Stimulated activated naive CD4-positive, alpha-beta T cell (primary cell): ENCODE results near the gene CMYA5.

Experiments used
- DNase-seq, 6 experiments: peaks; one replicate each; lab custom pipeline; 2025; lab: John Stamatoyannopoulos, UW

The CMYA5 gene

DNA sequence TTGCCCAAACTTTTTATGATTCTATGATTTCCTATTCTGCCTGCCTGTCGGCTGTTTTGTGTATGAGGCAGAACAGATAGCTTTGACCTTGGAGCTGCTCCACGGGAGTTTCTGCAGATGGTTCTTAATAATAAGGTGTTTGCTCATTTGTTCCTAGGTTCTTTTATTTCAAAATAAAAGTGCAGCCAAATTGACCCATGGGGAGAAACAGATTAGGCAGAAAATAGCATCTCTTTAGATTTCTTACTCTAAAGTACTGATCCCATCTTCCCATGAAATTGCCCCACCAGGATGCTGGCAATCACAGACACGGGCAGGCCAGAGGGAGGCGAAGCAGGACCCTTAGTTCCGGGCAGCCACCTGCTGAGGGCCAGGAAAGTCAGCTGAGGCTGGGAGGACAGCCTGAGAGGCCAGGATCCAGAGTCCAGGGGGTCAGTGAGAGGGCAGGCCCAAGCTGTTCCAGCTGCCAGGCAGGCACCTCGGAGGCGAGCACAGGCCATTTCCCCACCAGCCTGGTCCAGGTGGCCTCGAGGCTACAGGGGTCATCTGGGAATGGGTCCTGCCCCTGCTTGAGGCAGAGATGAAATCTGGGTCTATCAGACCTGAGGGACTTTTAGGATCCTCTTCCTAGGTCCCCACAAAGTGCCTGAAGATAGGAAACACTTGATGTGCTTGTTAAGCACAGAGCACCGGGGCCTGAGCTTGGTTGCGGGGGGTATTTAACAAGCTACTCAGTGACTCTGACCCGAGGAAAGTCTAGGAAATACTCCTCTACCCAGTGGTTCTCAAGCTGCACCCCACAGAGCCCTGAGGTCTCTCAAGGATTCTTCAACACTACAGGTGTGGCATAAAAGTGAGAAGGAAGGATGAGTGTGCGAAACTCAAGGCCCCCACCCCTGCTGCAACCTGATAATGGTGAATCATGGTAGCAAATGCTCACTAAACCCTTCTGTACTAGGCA lies 145.4 kb downstream of the CMYA5 start:
- DNase-seq = no peak

DNA sequence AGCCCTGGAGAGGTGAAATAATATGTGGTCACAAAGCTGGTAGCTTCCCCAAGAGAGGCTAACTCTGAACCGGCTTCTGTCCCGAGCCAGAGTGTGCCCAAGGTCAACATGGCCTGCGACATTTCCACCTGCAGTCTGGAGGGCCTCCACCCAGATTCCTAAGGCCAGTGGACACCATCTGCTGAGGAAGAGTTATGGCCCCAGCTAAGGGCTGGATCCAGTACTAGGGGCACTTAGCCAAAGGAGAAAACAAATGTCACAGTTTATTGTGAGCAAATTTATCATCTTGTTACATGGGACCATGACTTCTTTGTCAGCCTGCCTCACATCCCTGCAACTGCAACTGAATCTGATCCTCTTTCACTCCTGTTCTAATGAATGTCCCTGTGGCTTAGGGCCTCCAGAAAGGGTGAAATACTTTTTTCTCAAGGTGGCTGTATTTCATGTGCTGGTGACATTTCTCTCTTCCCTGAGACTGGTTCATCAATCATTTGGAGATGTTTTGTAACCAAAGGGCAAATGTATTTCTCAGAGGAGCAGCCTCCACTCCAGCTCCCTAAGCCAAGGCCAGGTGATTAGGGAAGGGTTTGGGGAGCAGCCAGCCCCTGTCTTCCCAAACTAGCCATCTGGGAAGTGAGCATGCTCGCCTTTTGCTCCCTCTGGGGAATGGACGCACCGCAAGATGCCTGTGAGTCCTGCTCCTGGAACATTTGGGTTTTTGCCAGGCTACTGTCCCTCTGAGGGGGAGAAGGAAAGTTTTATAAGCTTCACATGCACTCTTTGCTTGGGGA lies 148.3 kb downstream of the CMYA5 start:
- DNase-seq = no peak

DNA sequence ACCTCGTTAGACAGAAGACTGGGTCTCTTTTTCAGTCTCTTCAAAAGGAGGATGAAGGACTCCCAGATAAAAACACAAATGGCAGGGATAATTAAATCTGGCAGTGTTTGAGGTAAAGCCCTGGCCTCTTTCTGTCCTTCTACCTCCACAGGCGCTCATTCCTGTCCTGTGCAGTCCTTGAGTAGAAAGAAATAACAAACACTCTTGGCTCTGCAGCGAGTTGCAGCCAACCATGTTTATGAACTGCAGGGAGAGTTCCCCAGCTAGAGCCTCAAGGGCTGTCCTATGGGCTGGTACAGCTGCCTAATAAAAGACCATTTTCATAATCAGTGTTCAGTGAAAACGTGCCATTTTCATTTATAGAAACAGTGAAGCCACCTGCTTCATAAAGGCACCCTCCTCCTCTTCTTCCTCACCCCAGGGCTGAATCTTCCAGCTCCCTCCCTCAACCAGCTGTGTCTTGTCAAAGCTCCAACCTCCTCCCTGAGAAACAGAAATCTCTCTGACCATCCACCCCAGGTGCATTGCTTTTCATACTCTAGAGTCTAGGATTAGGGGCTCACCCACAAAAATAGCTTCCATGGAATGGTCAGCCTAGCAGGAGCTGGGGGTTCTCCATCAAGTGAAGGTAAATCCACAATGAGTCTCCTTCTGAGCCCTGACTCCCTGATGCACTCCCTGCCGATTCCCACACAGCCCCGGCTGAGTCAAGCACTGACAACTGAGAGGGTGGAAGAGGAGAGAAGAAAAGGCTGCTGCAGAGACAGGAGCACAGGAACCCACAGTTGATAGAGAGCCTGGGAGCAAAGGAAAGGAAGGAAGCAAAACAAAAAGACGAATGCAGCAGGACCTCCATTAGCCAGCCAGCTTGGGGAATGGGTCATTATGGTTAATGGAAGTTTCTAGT lies 150.7 kb downstream of the CMYA5 start:
- DNase-seq = no peak

DNA sequence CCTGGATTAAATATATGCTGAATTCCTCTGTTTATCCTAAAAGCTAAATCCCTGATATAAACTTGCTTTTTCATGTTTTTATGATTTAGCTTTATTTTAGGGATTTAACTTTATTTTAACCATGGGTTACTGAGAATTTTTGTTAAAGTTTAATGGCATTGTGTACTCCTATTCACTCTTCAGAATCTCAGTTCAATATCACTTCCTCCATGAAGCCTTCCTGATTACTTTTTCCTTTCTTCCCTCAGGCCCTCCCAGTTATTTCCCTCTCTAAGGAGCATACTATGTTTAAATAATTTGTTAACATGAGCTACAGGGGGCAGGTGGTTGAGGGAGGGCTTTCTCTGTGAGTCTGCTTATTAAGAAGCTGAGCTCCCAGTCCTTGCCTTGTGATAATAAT lies 151.5 kb downstream of the CMYA5 start:
- no peak for DNase-seq

DNA sequence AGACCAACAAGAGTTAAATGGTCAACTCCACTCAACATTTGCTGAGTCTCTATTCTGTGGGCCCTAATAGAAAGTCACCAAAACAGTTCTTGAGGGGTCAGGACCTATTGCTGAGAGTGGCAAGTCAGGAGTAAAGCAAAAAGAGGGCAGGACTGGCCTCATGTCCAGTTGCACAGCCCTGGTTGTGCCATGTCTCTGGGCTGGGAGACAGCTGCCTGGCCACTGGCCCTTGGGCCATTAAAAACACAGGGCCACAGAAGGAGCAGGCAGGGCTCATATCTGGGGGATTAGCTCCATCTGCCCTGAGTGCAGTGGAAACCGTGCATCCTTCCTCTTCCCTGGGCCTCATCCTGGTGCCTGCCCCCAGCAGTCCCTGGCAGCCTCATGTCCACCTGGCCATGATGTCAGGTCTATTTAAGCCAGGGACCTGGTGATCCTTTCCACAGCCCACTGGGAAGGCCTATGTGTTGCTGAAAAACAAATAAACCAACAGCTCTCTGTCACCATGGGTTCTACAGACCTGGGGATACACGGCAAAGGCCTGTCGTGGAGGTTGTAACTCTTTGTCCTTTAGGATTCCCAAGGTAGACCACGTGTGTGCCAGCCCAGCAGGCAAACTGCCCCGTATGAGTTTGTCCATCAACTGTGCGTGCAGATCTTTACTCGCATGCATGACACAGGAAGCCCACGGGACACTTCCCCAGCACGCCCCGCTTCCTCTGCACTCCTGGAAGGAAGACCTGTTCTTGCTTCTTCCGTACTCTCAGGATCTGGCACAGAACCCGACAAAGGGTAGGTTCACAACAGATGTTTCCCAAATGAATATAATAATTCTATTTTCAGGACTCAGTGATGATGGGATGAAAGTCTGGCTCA lies 152.6 kb downstream of the CMYA5 start:
- no peak for DNase-seq

DNA sequence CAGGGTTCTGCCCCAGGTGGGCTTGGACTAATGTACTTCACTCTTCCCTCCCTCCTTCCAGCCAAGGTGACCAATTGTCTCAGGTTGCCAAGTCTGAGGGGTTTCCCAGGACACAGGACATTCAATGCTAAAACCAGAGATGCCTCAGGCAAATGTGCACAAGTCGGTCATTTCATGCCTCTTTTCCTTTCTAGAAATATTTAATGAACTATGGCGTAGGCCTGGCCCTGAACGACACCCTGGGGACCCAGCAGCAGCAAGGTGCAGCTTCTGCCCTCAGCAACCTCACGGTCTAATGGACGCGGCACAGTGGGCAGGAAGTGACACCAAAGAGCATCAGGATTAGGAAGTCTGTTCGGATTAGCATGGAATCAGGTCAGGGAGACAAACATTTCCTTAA lies 153.4 kb downstream of the CMYA5 start:
- no peak for DNase-seq

DNA sequence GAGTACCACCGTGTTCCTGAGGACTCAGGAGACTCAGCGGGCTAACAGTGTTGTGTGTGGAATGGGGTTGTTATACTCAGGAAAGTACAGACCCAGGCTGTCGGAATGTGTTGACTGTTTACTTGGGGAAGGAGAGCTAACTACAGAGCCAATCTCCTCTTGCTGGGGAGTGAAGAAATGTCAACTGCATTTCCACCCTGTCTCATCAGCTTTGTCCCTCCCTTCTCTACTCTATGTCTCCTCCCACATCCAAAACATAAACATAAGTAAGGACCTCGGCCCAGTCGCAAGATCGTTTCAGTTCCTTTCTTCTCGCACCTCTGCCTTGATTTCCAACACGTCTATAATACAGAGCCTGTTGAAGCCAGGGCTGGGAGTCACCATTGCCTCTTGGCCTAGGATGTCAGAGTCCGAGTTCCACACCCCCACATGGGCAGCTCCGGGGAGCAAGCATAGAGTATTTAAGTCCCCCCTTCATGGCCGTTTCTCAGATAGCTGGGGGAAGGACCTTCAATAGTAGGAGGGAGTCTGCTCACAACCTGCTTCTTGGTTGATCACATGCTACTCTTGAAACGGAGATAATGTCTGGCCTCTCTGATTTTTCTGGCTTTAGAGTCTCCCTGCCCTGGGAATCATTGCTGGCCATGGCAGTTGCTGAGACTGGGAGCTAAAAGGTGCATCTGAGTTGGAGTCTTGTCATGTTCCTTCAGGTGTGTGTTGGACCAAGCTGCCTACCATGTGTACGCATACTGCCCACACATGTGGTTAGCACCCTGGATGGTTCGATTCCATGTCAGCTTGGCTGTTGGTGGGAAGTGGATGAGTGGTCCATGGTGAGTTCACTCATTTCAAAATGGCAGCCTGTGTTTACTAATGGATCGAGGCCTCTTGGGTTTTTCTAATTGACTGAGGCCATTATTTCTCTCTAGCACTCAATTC lies 154.1 kb downstream of the CMYA5 start:
- no peak for DNase-seq

DNA sequence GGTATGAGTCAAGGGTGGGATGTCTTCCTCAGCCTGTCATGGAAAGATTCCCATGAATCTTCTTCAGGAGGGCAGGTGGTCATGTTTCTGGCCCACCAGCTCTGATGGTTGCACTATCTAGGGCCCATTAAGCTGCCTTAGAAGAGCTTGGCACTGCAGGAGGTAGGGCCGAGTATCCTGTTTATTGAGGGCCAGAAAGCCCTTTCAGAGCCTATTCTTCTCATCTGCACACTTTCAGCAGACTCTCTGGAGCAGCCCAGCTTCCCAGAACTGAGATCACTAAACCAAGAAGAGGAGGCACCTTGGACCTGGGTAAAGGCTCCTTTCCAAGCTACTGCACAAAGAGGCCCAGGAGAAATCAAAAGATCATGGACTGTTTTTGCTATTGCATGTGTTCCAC lies 154.9 kb downstream of the CMYA5 start:
- no peak for DNase-seq

DNA sequence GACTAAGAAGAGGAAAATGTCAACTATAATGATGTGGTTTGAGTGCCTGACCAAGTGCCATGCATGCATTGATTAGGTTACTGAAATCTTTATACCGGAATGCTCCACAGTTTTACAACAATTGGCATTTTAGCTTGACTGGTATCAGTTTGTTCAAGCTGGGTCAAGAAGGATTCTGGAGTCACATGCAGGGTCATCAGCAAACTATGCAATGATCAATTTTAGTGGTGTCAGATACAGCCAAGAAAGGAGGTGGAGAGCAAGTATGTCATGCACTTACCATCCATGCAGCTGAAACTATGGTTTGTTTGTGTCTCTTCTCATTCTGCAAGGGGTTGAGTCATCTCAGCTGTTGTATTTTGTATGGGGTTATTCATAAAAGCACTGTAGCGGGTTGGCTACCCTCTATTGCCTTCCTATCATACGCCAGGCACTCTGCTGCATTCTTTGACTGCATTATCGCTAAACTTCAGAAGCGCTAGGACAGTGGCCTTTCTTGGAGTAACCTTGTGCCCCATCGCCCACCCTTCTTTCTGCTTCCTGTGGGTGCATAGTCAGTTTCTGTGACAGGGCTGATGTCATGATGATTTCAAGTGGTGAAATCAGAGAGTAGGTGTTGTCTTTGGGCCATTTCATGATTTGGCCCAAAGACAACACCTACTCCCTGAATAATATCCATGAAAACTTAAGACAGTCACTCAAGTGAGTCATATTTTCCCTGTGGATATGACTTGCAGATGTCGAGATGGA lies 156.0 kb downstream of the CMYA5 start:
- no peak for DNase-seq

DNA sequence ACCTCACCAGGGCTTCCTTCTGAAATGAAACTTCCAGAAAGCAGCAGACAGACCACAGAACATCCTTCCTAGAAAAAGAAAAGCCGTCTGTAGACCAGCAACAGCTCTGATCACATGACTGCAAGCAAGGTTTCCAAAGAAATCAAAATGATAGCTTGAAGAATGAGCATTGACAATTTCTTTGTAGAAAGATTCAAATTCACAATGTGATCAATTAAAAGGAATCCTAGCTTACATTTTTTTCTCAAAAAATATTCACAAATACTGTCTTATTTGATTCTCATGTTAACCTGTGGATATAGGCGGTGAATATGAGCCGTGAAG lies 156.5 kb downstream of the CMYA5 start:
- no peak for DNase-seq

DNA sequence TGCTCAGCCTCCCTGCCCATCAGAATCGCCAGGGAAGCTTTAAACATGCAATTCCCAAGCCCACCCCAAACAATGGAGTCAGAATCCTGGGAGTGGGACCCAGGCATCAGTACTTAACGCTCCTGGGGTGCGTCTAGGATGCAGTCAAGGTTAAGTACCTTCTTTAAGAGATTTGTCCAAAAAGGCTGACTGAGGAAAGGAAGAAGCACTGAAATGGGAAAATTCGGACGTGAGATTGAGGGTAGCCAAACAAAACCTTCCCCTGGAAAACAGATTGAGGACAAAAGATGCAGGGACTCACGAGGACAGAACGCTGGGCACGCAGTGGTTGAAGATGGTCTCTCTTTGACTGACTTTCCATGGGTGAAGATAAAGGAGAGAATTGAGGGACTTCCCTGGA lies 157.9 kb downstream of the CMYA5 start:
- DNase-seq = no peak

DNA sequence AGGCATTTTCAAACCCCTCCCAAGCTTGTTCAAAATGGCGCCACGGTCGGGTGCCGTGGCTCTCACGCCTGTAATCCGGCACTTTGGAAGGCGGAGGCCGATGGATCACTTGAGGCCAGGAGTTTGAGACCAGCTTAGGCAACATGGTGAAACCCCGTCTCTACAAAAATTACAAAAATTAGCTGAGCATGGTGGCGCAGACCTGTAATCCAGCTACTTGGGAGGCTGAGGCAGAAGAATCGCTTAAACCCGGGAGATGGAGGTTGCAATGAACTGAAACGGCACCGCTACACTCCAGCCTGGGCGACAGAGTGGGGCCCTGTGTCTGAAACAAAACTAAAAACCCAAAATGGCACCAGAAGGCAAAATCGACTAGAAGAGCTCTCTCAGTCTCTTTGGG lies 159.4 kb downstream of the CMYA5 start:
- DNase-seq = no peak
